ENCODE measurements around the gene TMEM115.

Gene TMEM115

GRCh38 chr3:50330330-50330729, 29.0 kb downstream of the TMEM115 start:
- no peak for DNase-seq

GRCh38 chr3:50327943-50328691, 31.2 kb downstream of the TMEM115 start, which contains the start of gene TUSC2:
TUSC2 (minus strand) TSS chr3:50328223; CDS start chr3:50328099, 124 bp downstream.
- peak; percentile 73 for DNase-seq

GRCh38 chr3:50327129-50327528, 32.2 kb downstream of the TMEM115 start:
- DNase-seq: no peak

- no peak for DNase-seq
Measured at GRCh38 chr3:50326182-50326541, 33.2 kb downstream of the TMEM115 start.

- no peak for DNase-seq
Measured at GRCh38 chr3:50325497-50326181, 33.7 kb downstream of the TMEM115 start.

GRCh38 chr3:50325113-50325480, 34.2 kb downstream of the TMEM115 start:
- DNase-seq: no peak

GRCh38 chr3:50324351-50325112, 34.8 kb downstream of the TMEM115 start:
- DNase-seq: no peak

GRCh38 chr3:50323614-50324199, 35.6 kb downstream of the TMEM115 start:
- DNase-seq: no peak

GRCh38 chr3:50323092-50323600, 36.2 kb downstream of the TMEM115 start:
- no peak for DNase-seq

GRCh38 chr3:50322386-50323091, 36.8 kb downstream of the TMEM115 start, which contains the start of gene HYAL2:
HYAL2 (minus strand) TSS chr3:50322745; CDS start chr3:50320489, 2,256 bp downstream.
- peak; percentile 6 for DNase-seq

GRCh38 chr3:50322115-50322385, 37.3 kb downstream of the TMEM115 start:
- DNase-seq: no peak

GRCh38 chr3:50321336-50322114, 37.8 kb downstream of the TMEM115 start:
- peak; percentile 39 for DNase-seq

GRCh38 chr3:50320853-50321335, 38.4 kb downstream of the TMEM115 start:
- no peak for DNase-seq

GRCh38 chr3:50319894-50320625, 39.3 kb downstream of the TMEM115 start:
- DNase-seq: no peak

GRCh38 chr3:50319181-50319893, 40.0 kb downstream of the TMEM115 start:
- DNase-seq: no peak

GRCh38 chr3:50318615-50319014, 40.7 kb downstream of the TMEM115 start:
- no peak for DNase-seq

GRCh38 chr3:50318163-50318562, 41.2 kb downstream of the TMEM115 start:
- no peak for DNase-seq

GRCh38 chr3:50317300-50317699, 42.0 kb downstream of the TMEM115 start:
- DNase-seq: peak; percentile 13

GRCh38 chr3:50316657-50317242, 42.6 kb downstream of the TMEM115 start:
- DNase-seq: peak; percentile 79

GRCh38 chr3:50314816-50315215, 44.5 kb downstream of the TMEM115 start:
- no peak for DNase-seq

Measured in DMS79 (cell line).